Subcutaneous adipose tissue (tissue), 4 donors: ENCODE measurements around the gene VPS50. TPM values are rescaled to one million over a fixed set of nuclear protein-coding genes. Genes with fewer than 3 reads are reported as not detected.

Experiments used
- CTCF ChIP-seq: fragments of 450-650 bp; IDR thresholded peaks from one replicate; pipeline ENCODE4 v1.5.1; 2016; ENCODE audit warnings: low read depth, mild to moderate bottlenecking, control low read depth, antibody characterized with exemption, moderate library complexity
- total RNA-seq, 4 donors: library from RNA; depleted of rRNA; stranded (reverse); fragments of >200 nt; gene quantifications; one replicate each; pipeline ENCODE4 v1.1.0, GENCODE V29; 2016

Gene VPS50
- total RNA-seq, 4 donors from 2014 or later: 33.3 to 50.1 (median 34.6) TPM

- no peak for TF ChIP-seq CTCF
Observed at GRCh38 chr7:93239824-93240223, 7.7 kb downstream of the VPS50 start.

GRCh38 chr7:93242106-93242505, 9.9 kb downstream of the VPS50 start:
- TF ChIP-seq CTCF: no peak

GRCh38 chr7:93245525-93246432, 13.6 kb downstream of the VPS50 start:
- no peak for TF ChIP-seq CTCF

- no peak for TF ChIP-seq CTCF
Observed at GRCh38 chr7:93249491-93250148, 17.5 kb downstream of the VPS50 start.

GRCh38 chr7:93258661-93259060, 26.5 kb downstream of the VPS50 start:
- no peak for TF ChIP-seq CTCF

GRCh38 chr7:93262535-93262934, 30.4 kb downstream of the VPS50 start:
- TF ChIP-seq CTCF: no peak

GRCh38 chr7:93265220-93265619, 33.1 kb downstream of the VPS50 start:
- no peak for TF ChIP-seq CTCF
